BJ (cell line): ENCODE results near the gene STARD10. TPM values are rescaled to one million over a fixed set of nuclear protein-coding genes. Genes with fewer than 3 reads are reported as not detected.

Experiments
- CTCF ChIA-PET: fragments of 350-600 bp; formaldehyde crosslinking; extraction: SDS; loops from one replicate; lab custom pipeline; 2021; ENCODE audit warnings: antibody characterized with exemption, inconsistent platforms; lab: Yijun Ruan, JAX
- POLR2A ChIA-PET: fragments of 300-600 bp; sonication (Branson Sonifier 250); formaldehyde crosslinking; extraction: SDS; loops from one replicate; lab custom pipeline; 2021; ENCODE audit warnings: antibody characterized with exemption; lab: Charles Lee
- DNase-seq: peaks from one replicate; pipeline ENCODE4 v3.0.0-alpha.2; 2011; ENCODE audit warnings: low read depth
- H3K27me3 ChIP-seq: 2 replicates; pipeline ENCODE4 v1.6.0; 2011; ENCODE audit warnings: low read length; ENCODE audit not compliant: control insufficient read depth, insufficient read depth
- H3K36me3 ChIP-seq: 2 replicates; pipeline ENCODE4 v1.5.1; 2011; ENCODE audit warnings: low read length; ENCODE audit not compliant: control insufficient read depth, insufficient read depth
- H3K4me3 ChIP-seq: 2 replicates; pipeline ENCODE4 v1.5.1; 2011; ENCODE audit warnings: low read depth, mild to moderate bottlenecking, control low read depth, low read length
- polyA plus RNA-seq: library from polyadenylated mRNA; depleted of rRNA; stranded (reverse); fragments of >200 nt; gene quantifications from 2 replicates; pipeline ENCODE4 v1.2.3, GENCODE V29; 2011
- TF ChIP-seq, protein P1 (sequence below): IDR thresholded peaks from 2 replicates; pipeline ENCODE4 v1.5.1; 2011; ENCODE audit warnings: low read depth, mild to moderate bottlenecking, control low read depth, inconsistent platforms, low read length, moderate library complexity; ENCODE audit not compliant: insufficient read depth

The STARD10 gene
- polyA plus RNA-seq, 1 experiment = 37.1 TPM

DNA sequence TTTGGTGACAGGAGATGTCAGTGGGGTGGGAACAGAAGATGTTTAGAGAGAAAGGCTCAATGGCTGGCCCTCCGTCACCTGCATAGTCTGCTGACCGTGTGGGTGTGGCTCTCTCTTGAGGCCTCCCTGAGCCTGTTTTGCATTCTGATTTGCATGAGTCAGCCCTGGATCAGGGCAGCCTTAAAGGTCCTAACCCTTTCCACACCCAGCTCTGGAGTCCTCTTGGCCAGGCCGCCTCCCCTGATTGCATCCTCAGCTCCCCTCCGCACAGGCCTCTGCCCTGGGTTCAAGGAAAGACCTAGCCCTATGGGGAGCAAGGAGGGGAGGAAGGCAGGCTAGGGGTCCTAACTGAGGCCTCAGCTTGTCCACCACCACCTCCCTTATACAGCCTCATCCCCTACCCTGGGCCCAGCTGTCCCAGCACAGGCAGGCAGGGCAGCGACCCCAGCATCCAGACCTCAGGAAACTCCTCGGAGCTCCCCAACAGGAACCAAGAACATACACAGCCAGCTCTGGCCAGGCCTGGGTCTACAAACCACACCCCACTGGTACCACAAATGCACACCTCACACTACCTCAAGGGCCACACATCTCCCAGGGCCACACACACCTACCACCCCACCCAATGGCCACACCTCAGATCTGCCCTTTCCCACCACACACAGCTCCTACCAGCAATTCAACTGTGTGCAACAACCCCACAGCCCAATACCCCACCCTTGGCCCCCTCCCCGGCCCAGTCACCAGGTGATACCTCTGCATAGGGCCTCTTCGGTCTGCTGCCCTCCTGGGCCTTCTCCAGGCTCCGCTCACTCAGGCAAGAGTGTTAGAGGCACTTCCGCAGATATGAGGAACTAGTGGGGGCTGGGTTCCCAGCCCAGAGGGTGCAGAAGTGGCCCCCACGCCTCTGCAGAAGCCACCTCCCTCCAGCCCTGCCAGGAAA lies 55.4 kb downstream of the STARD10 start:
- Histone ChIP-seq H3K4me3 (no peak overlapping the region), H3K36me3 (no peaks in the 10 kb centered on the region; the same call in 1 of the 2 replicates), H3K27me3 (no peaks in the 10 kb centered on the region)
- no peak for DNase-seq
- ChIA-PET POLR2A (no interaction called here), CTCF (interaction anchor here (0.7 to 1.1 kb wide), 6 partner anchors 13 to 75 kb away, joined by 3 to 4 read pairs (median 3); partner anchors contain the start of gene STARD10)
- TF ChIP-seq, protein P1, sequence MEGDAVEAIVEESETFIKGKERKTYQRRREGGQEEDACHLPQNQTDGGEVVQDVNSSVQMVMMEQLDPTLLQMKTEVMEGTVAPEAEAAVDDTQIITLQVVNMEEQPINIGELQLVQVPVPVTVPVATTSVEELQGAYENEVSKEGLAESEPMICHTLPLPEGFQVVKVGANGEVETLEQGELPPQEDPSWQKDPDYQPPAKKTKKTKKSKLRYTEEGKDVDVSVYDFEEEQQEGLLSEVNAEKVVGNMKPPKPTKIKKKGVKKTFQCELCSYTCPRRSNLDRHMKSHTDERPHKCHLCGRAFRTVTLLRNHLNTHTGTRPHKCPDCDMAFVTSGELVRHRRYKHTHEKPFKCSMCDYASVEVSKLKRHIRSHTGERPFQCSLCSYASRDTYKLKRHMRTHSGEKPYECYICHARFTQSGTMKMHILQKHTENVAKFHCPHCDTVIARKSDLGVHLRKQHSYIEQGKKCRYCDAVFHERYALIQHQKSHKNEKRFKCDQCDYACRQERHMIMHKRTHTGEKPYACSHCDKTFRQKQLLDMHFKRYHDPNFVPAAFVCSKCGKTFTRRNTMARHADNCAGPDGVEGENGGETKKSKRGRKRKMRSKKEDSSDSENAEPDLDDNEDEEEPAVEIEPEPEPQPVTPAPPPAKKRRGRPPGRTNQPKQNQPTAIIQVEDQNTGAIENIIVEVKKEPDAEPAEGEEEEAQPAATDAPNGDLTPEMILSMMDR = no peak

DNA sequence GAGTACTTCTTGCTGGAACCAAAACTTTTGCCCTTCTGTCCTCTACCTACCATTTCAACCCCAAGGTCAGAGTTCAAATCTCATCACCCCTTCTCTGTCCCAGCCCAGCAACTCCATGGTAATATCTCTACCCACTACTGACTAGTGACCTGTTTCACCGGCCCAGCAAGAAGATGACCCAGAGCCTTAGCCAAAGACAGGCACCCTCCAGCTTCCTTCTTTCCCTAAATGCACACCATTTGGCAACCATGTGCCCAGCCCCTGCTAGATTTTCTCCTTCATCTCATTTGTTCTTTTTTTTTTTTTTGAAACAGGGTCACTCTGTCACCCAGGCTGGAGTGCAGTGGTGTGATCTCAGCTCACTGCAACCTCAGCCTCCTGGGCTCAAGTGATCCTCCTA lies 56.5 kb downstream of the STARD10 start:
- POLR2A ChIA-PET = interaction anchor here (0.6 kb wide), 1 partner anchor 9 kb away, joined by 5 read pairs; no protein-coding TSS in a partner anchor
- no peak for DNase-seq
- no peaks in the 10 kb centered on the region for H3K27me3 ChIP-seq
- no peak overlapping the region for H3K4me3 ChIP-seq
- no peaks in the 10 kb centered on the region for H3K36me3 ChIP-seq
- TF ChIP-seq, protein P1 = no peak
- CTCF ChIA-PET = interaction anchor here (1.0 to 2.0 kb wide), 5 partner anchors 11 to 57 kb away, joined by 3 to 7 read pairs (median 5); partner anchors contain the start of gene STARD10

DNA sequence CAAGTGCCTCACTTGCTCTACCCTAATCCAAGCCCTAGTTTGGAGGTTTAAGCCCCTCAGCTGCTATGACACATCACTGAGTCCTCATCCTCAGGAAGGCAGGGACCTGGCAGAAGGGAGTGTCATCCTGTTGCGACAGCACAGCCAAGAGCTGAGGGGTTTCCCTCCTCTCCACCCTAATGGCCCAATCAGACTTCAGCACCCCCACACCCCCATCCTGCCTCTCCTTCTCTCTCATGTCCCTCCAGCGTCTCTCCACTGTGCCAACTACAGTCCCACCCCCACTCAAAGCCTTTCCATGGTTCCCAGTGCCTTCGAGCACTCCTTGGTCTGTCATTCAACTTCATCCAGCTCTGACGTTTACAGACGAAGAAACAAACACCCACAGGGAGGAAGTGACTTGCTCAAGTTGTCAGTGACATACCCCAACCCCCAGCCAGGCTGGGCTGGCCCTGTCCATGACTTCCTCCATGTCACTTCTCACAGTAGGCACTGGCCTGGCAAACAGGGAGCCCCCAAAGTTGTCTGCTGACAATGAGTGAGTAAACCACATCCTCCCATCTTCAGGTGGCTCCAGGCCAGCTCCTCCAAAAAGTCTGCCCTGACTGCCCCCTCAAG lies 57.3 kb downstream of the STARD10 start:
- CTCF ChIA-PET = interaction anchor here (1.2 to 2.0 kb wide), 4 partner anchors 8 to 58 kb away, joined by 3 to 7 read pairs (median 6); partner anchors contain the start of gene STARD10
- POLR2A ChIA-PET = interaction anchor here (0.6 kb wide), 1 partner anchor 10 kb away, joined by 5 read pairs; no protein-coding TSS in a partner anchor
- no peak overlapping the region for H3K4me3 ChIP-seq
- H3K27me3 ChIP-seq = no peaks in the 10 kb centered on the region
- TF ChIP-seq, protein P1 = no peak
- no peaks in the 10 kb centered on the region for H3K36me3 ChIP-seq
- no peak for DNase-seq

DNA sequence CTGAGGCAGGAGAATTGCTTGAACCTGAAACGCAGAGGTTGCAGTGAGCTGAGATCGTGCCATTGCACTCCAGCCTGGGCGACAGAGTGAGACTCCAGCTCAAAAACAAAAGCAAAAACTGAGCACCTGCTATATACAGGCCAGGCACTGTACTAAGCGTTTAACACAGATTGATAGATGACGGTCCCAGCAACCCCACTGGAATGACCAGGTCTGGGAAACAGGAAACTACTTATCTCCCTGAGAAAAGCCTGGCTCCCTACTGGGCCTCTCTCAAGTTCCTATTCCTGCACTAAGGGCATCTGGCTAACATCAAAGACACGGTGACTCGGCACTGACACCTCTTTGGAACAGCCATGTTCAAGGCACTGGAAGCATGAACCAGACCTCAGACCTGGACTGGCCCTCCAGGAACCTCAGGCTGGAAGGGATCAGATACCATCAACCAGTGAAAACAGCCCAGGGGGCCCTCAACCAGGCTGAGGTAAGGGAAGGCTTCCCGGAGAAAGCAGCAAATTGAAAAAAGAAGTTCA lies 58.3 kb downstream of the STARD10 start:
- ChIA-PET CTCF (interaction anchor here (1.9 to 2.6 kb wide), 2 partner anchors 10 to 59 kb away, joined by 4 to 21 read pairs; no protein-coding TSS in a partner anchor), POLR2A (no interaction called here)
- no peak for DNase-seq
- H3K4me3 ChIP-seq = no peak overlapping the region
- TF ChIP-seq, protein P1 = no peak
- no peaks in the 10 kb centered on the region for H3K36me3 ChIP-seq
- no peaks in the 10 kb centered on the region for H3K27me3 ChIP-seq
